Measurements from ENCODE around the gene CTDSPL.

GRCh38 chr3:37892927-37893600 lies 31.4 kb downstream of the CTDSPL start:
- TF ChIP-seq POLR2A (IDR thresholded peaks at IDR 0.05) (no peak), CTCF (IDR thresholded peaks at IDR 0.05) (no peak)
